Left renal pelvis (tissue), 4 donors: Measurements from ENCODE around the gene WDR17. TPM values are rescaled to one million over a fixed set of nuclear protein-coding genes. Genes with fewer than 3 reads are reported as not detected.

ENCODE experiments used
- DNase-seq, 4 donors: peaks; one replicate each; pipeline ENCODE4 v3.0.0-alpha.2; 2013; ENCODE audit warnings: low read depth in 4 of 4, low spot score in 3 of 4
- polyA plus RNA-seq, 4 donors: library from polyadenylated mRNA; unstranded; fragments of 120-200 nt; gene quantifications; one replicate each; pipeline ENCODE4 v1.2.1, GENCODE V29; 2013; ENCODE audit not compliant: insufficient read length in 4 of 4

WDR17 gene
- polyA plus RNA-seq, 4 donors, result 1.5 to 10.0 (median 7.4) TPM

GRCh38 chr4:176084769-176085168 lies 19.1 kb downstream of the WDR17 start:
- no peak for DNase-seq

- DNase-seq, result no peak
Measured at GRCh38 chr4:176090115-176090514, 24.5 kb downstream of the WDR17 start.

DNA sequence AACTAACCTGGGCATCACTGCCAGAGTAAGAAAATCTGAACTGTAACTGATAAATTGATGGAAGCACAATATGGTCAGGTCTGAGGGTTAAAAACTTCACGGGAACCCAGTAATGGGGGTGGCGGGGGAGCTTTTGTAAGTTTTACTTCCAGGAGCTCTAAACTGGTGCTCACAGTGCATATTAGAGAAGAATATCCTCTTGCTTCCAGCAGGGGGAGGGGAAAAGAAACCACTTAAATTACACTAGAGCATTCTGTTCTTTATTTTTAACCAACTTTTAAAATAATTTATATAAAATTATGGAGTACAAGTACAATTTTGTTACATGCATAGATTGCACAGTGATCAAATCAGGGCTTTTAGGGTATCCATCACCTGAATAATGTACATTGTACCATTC lies 33.7 kb downstream of the WDR17 start:
- no peak for DNase-seq

DNA sequence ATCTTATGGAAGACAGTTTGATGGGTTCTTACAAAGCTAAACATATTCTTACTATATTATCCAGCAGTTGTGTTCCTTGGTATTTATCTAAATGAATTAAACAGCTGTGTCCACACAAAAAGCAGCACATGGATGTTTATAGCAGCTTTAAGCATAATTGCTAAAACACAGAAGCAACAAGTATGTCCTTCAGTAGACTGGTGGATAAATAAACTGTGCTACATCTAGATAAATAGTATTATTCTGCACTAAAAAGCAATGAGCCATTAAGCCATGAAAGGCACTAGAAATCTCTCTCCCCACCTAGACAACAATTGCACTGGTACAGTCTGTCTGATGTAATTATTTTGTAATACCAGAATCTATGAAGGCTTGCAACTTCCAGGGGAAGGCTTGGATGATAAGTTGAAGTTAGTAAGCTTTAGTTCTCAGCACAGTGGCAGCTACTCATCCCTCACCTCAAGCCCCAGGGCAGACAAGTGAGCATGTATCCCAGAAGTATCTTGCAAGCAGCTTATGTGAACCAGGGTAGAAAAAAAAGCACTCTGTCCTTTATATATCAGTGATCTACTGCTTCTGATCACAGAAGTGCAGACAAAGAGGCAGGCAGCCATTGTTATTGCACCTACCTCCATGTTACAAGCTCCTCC lies 36.9 kb downstream of the WDR17 start:
- no peak for DNase-seq

DNA sequence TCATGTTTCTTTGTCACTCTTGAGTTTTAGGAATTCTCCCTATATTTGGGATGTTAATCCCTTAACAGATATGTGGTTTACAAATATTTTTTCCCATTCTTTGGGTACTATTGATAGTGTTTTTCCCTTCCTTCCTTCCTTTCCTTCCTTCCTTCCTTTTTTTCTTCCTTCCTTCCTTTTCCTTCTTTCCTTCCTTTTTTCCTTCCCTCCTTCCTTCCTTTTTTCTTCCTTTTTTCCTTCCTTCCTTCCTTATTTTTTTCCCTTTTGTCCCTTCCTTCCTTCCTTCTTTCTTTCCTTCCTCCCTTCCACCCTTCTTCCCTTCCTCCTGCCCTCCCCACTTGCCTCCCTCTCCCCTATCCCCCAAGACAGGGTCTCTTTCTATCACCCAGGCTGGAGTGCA lies 42.1 kb downstream of the WDR17 start:
- no peak for DNase-seq

DNA sequence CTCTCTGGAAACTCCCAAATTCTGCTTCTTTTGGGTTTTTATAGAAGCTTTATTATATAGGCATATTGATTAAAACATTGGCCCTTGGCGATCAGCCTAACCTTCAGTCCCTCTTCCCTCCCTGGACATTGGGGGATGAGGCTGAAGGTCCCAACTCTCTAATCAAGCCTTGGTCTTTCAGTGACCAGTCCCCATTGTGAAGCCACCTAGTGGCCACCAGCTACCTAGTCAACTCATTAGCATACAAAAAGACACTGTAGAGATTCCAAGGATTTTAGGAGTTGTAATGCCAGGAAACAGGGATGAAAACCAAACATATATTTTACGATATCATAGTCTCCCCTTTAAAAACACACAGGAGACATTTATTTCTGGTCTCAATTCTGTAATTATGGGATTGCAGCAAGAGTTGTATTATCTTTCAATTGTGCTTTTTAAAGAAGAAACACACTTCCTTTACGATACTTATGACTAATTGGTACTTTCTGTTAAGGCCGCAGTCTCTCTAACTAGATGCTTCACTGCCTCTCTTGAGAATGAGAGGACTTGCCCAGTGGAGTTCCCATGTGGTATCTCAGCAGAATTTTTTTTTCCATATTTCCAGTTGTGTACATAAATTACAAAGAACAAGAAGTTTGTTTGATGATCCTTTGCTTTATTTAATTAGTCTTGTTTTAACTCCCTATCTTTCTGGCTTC lies 58.2 kb downstream of the WDR17 start:
- DNase-seq, result no peak

GRCh38 chr4:176125063-176125462 lies 59.4 kb downstream of the WDR17 start:
- DNase-seq, result no peak

GRCh38 chr4:176134670-176135069 lies 69.0 kb downstream of the WDR17 start:
- no peak for DNase-seq

GRCh38 chr4:176137631-176138030 lies 72.0 kb downstream of the WDR17 start:
- no peak for DNase-seq

GRCh38 chr4:176139518-176139917 lies 73.9 kb downstream of the WDR17 start:
- no peak for DNase-seq

- DNase-seq, result no peak
Measured at GRCh38 chr4:176142253-176142652, 76.6 kb downstream of the WDR17 start.

DNA sequence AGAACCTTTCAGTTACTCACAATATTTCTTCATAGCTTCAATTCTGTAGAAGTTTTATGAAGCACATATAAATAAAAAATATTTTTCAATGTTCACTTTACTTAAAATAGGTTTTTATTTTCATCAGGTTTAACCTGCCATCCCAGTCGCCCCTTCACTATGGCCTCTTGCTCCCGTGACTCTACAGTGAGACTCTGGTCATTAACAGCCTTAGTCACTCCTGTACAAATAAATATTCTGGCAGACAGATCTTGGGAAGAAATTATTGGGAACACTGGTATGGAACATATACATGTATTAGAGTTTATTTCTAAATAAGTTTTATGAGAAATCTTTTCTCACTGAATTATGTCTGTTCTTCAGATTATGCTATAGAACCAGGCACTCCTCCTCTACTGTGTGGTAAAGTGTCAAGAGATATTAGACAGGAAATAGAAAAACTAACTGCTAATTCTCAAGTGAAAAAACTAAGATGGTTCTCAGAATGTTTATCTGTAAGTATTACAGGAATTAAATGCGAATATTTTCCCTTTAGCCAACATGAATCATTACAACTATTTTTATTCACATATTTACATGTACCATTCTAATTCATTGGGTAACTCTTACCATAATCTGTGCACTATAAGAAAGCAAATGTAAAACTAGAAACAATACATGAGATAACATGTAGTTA lies 84.2 kb downstream of the WDR17 start:
- no peak for DNase-seq

GRCh38 chr4:176150356-176150682 lies 84.7 kb downstream of the WDR17 start:
- no peak for DNase-seq

- no peak for DNase-seq
Measured at GRCh38 chr4:176150704-176151103, 85.1 kb downstream of the WDR17 start.

GRCh38 chr4:176153124-176153523 lies 87.5 kb downstream of the WDR17 start:
- DNase-seq, result no peak

- no peak for DNase-seq
Measured at GRCh38 chr4:176156656-176157055, 91.0 kb downstream of the WDR17 start.

DNA sequence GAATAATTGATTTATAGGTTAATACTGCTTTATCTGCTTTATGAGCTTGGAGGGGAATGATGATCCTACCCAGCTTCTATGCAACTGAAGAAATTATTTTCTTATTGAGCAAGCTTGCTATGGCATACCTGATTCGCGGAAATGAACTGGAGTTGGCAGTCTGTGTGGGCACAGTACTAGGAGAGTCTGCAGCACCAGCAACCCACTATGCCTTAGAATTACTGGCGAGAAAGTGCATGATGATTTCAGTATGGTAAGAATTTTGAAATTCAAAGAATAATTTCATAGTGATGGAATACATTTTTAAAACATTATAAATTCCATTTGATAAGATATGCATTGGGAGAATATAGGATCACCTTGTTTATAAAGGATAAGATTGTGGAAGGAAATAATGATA lies 97.4 kb downstream of the WDR17 start:
- DNase-seq, result no peak

DNA sequence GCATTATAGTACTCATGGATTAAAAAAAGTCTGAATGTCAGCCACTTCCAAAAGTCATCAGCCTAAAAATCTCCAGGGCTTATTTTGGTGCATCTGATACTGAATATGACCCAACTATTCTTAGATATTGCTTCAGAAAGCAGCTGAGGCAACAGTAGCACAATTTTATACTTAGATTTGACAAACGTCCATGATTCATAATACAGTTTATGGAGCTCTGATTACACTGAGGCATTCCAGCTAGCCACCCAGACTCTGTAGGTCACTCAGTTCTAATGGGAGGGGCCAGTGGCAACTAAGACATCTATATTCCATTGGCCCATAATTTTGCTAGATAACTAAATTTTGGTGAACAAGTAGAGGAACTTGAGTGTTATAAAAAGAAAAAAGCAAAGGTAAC lies 119.4 kb downstream of the WDR17 start:
- DNase-seq, result no peak

- no peak for DNase-seq
Measured at GRCh38 chr4:176186067-176186466, 120.4 kb downstream of the WDR17 start.

GRCh38 chr4:176186671-176187395 lies 121.2 kb downstream of the WDR17 start:
- DNase-seq, result no peak

GRCh38 chr4:176187624-176188023 lies 122.0 kb downstream of the WDR17 start:
- DNase-seq, result no peak
